Measurements from ENCODE around the gene ADCY10.

The ADCY10 gene

DNA sequence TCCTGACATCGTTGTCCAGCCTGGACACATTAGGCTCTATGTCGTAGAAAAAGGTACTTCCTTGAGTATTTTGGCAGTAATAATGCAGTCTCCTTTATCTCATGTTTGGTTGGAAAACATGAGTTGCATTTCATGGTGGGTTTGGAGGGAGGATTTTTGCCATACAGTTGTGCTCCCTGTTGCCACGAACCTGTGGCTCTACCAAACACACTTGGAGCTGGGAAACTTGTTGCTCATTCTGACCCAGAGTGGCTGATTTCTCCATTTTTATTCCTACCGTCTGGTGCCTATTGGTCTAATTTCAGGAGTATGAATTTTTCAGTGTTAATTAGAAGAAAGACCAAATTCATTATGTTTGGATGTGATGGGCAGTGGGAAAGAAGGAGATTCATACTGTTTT lies 141.5 kb downstream of the ADCY10 start:
- no peak for ATAC-seq
- no peak for TF ChIP-seq TSHZ2 (CRISPR knock-in tag; IDR thresholded peaks at IDR 0.05)
- TF ChIP-seq CSDC2 (CRISPR knock-in tag; IDR thresholded peaks at IDR 0.05), result no peak
- no peak for TF ChIP-seq BACH2 (CRISPR knock-in tag; IDR thresholded peaks at IDR 0.05; ENCODE audit: borderline replicate concordance)
- TF ChIP-seq, protein P1, sequence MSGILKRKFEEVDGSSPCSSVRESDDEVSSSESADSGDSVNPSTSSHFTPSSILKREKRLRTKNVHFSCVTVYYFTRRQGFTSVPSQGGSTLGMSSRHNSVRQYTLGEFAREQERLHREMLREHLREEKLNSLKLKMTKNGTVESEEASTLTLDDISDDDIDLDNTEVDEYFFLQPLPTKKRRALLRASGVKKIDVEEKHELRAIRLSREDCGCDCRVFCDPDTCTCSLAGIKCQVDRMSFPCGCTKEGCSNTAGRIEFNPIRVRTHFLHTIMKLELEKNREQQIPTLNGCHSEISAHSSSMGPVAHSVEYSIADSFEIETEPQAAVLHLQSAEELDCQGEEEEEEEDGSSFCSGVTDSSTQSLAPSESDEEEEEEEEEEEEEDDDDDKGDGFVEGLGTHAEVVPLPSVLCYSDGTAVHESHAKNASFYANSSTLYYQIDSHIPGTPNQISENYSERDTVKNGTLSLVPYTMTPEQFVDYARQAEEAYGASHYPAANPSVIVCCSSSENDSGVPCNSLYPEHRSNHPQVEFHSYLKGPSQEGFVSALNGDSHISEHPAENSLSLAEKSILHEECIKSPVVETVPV (CRISPR knock-in tag; IDR thresholded peaks at IDR 0.05), result no peak
- no peak for TF ChIP-seq OSR1 (CRISPR knock-in tag; IDR thresholded peaks at IDR 0.05)
- TF ChIP-seq ZNF565 (CRISPR knock-in tag; conservative IDR thresholded peaks at IDR 0.05; ENCODE audit: low read depth), result no peak
- TF ChIP-seq SNAI2 (CRISPR knock-in tag; IDR thresholded peaks at IDR 0.05), result no peak
- no peak for TF ChIP-seq ZFP30 (CRISPR knock-in tag; IDR thresholded peaks at IDR 0.05)
- TF ChIP-seq, protein P2, sequence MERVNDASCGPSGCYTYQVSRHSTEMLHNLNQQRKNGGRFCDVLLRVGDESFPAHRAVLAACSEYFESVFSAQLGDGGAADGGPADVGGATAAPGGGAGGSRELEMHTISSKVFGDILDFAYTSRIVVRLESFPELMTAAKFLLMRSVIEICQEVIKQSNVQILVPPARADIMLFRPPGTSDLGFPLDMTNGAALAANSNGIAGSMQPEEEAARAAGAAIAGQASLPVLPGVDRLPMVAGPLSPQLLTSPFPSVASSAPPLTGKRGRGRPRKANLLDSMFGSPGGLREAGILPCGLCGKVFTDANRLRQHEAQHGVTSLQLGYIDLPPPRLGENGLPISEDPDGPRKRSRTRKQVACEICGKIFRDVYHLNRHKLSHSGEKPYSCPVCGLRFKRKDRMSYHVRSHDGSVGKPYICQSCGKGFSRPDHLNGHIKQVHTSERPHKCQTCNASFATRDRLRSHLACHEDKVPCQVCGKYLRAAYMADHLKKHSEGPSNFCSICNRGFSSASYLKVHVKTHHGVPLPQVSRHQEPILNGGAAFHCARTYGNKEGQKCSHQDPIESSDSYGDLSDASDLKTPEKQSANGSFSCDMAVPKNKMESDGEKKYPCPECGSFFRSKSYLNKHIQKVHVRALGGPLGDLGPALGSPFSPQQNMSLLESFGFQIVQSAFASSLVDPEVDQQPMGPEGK (CRISPR knock-in tag; IDR thresholded peaks at IDR 0.05; ENCODE audit: borderline replicate concordance), result no peak
- TF ChIP-seq ZNF8 (CRISPR knock-in tag; IDR thresholded peaks at IDR 0.05), result no peak
- TF ChIP-seq ISL1 (CRISPR knock-in tag; IDR thresholded peaks at IDR 0.05), result no peak
- TF ChIP-seq ARNTL (CRISPR knock-in tag; IDR thresholded peaks at IDR 0.05; ENCODE audit: borderline replicate concordance, low read depth), result no peak
- no peak for TF ChIP-seq ZFP3 (CRISPR knock-in tag; IDR thresholded peaks at IDR 0.05)
- no peak for TF ChIP-seq POU6F1 (CRISPR knock-in tag; IDR thresholded peaks at IDR 0.05; ENCODE audit: borderline replicate concordance, low read depth)
- TF ChIP-seq ZNF70 (CRISPR knock-in tag; IDR thresholded peaks at IDR 0.05), result no peak
- TF ChIP-seq TOX (CRISPR knock-in tag; IDR thresholded peaks at IDR 0.05; ENCODE audit: borderline replicate concordance), result no peak

DNA sequence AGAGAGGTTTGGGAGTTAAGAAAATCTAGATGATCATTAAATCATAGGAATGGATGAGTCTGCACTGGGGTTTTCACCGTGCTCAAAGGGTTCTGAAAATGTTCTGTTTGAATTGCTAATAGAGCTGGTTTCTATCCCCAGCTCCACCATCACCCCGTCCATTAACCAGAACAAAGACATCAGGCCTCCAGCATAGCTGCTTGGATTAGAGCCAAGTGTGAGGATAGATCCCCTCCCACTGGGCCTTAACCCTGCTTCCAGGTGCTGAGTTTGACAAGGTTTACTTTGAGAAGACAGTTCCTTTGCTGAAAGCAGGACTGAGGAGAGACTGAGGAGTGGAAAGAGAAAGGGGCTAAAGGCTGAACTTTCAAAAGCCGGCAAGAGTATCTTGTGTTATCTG lies 143.8 kb downstream of the ADCY10 start:
- ATAC-seq, result no peak

DNA sequence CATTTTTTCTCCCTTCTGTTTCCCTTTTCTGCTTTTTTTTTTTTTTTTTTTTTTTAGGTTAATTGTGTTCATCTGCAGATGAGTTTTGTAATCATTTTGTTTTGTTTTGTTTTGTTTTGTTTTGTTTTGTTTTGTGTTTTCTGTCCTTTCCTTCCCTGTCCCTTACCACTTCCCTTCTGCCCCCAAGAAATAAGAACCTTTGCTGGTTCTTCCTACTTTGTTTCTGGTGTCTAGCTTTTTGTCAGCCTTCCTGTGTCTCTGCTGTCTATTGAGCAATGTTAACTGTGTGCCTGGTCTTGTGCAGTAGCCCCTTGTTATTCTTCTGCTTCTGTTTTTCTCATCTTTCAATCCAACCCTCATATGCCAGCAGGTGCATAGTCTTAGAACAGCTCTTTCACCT lies 146.2 kb downstream of the ADCY10 start:
- no peak for ATAC-seq
- TF ChIP-seq BACH2 (CRISPR knock-in tag; IDR thresholded peaks at IDR 0.05; ENCODE audit: borderline replicate concordance) (no peak), ESRRG (CRISPR knock-in tag; IDR thresholded peaks at IDR 0.05) (no peak), PPARA (CRISPR knock-in tag; IDR thresholded peaks at IDR 0.05; ENCODE audit: borderline replicate concordance) (no peak)

More for the DNA sequence above, 143.8 kb downstream of the ADCY10 start:
- TF ChIP-seq, protein P3, sequence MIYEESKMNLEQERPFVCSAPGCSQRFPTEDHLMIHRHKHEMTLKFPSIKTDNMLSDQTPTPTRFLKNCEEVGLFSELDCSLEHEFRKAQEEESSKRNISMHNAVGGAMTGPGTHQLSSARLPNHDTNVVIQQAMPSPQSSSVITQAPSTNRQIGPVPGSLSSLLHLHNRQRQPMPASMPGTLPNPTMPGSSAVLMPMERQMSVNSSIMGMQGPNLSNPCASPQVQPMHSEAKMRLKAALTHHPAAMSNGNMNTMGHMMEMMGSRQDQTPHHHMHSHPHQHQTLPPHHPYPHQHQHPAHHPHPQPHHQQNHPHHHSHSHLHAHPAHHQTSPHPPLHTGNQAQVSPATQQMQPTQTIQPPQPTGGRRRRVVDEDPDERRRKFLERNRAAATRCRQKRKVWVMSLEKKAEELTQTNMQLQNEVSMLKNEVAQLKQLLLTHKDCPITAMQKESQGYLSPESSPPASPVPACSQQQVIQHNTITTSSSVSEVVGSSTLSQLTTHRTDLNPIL (CRISPR knock-in tag; IDR thresholded peaks at IDR 0.05; ENCODE audit: low read depth), result no peak
- TF ChIP-seq ZFP30 (CRISPR knock-in tag; IDR thresholded peaks at IDR 0.05) (no peak), ESRRG (CRISPR knock-in tag; IDR thresholded peaks at IDR 0.05) (no peak), OSR1 (CRISPR knock-in tag; IDR thresholded peaks at IDR 0.05) (no peak)

DNA sequence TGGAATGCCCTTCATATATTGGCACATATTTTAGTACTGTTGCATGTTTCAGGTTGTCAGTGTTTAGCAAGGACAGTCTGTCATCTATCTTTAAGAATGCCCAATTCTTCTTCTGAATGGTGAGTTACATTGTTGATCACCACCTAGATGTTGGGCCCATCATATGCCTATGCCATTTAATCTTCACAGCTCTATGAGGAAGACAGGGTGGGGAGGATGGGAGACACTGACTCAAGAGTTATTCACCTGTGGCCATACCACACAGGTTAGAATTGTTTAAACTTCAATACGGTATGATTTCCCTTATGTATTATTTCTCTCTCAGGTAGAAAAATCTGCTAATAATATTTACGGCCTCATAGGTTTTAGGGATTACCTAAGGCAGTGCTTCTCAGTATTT lies 147.4 kb downstream of the ADCY10 start:
- ATAC-seq, result no peak
- no peak for TF ChIP-seq ZNF565 (CRISPR knock-in tag; conservative IDR thresholded peaks at IDR 0.05; ENCODE audit: low read depth)
- no peak for TF ChIP-seq TOX (CRISPR knock-in tag; IDR thresholded peaks at IDR 0.05; ENCODE audit: borderline replicate concordance)
- TF ChIP-seq, protein P3 (CRISPR knock-in tag; IDR thresholded peaks at IDR 0.05; ENCODE audit: low read depth), result no peak
- no peak for TF ChIP-seq PPARA (CRISPR knock-in tag; IDR thresholded peaks at IDR 0.05; ENCODE audit: borderline replicate concordance)
- no peak for TF ChIP-seq ZNF8 (CRISPR knock-in tag; IDR thresholded peaks at IDR 0.05)
- no peak for TF ChIP-seq TSHZ2 (CRISPR knock-in tag; IDR thresholded peaks at IDR 0.05)
- TF ChIP-seq, protein P1 (CRISPR knock-in tag; IDR thresholded peaks at IDR 0.05), result no peak
- no peak for TF ChIP-seq ZFP3 (CRISPR knock-in tag; IDR thresholded peaks at IDR 0.05)
- TF ChIP-seq ESRRG (CRISPR knock-in tag; IDR thresholded peaks at IDR 0.05), result no peak
- no peak for TF ChIP-seq TCF4 (CRISPR knock-in tag; IDR thresholded peaks at IDR 0.05; ENCODE audit: borderline replicate concordance)
- no peak for TF ChIP-seq OSR1 (CRISPR knock-in tag; IDR thresholded peaks at IDR 0.05)

Measured in SK-N-SH treated with all-trans-retinoic acid at 6 μM for 48 hours (cell line).